ENCODE results near the gene PARM1. TPM values are rescaled to one million over a fixed set of nuclear protein-coding genes. Genes with fewer than 3 reads are reported as not detected.

PARM1 gene
- polyA plus RNA-seq, 1 of the 3 experiments (the other 2 are of a cell fraction): not detected

GRCh38 chr4:74968456-74969164 is 35.7 kb downstream of the PARM1 start:
- no peaks in the 10 kb centered on the region for H3K9me2 ChIP-seq
- POLR2A ChIA-PET: no interaction called here
- no peaks in the 10 kb centered on the region for H3K36me3 ChIP-seq (replicated peaks in 1 of 2; ENCODE audit: control insufficient read depth in 1 of 2, insufficient read depth in 2 of 2, low read length in 1 of 2)
- CTCF ChIA-PET: interaction anchor here (0.7 kb wide), 1 partner anchor 152 kb away, joined by 3 read pairs; no protein-coding TSS in a partner anchor
- no peaks in the 10 kb centered on the region for H3F3A ChIP-seq (replicated peaks; ENCODE audit: insufficient read depth)
- no peak overlapping the region for H3K4me3 ChIP-seq (ENCODE audit: low read depth in 2 of 2, low read length in 1 of 2)
- H3K27ac ChIP-seq (ENCODE audit: low read depth in 2 of 2, low read length in 1 of 2): no peak overlapping the region
- no peaks in the 10 kb centered on the region for H3K27me3 ChIP-seq (ENCODE audit: insufficient read depth)
- H3K4me2 ChIP-seq: no peak overlapping the region
- H3K79me2 ChIP-seq (ENCODE audit: insufficient read depth): no peaks in the 10 kb centered on the region
- no peak for DNase-seq
- TF ChIP-seq SIN3A (IDR thresholded peaks at IDR 0.05; ENCODE audit: borderline replicate concordance, low read depth, low read length) (no peak), TAF1 (IDR thresholded peaks at IDR 0.05; ENCODE audit: borderline replicate concordance, low read depth, low read length) (no peak), RXRA (IDR thresholded peaks at IDR 0.05; ENCODE audit: borderline replicate concordance, low read depth) (no peak), MXI1 (IDR thresholded peaks at IDR 0.05; ENCODE audit: low read depth, low read length) (no peak), EZH2phosphoT487 (IDR thresholded peaks at IDR 0.05; ENCODE audit: borderline replicate concordance, low read depth) (no peak), POLR2AphosphoS5 (IDR thresholded peaks at IDR 0.05; ENCODE audit: low read depth, low read length) (no peak), NRF1 (IDR thresholded peaks at IDR 0.05; ENCODE audit: low read depth, low read length) (no peak), USF2 (IDR thresholded peaks at IDR 0.05; ENCODE audit: borderline replicate concordance, low read depth, low read length) (no peak)
- TF ChIP-seq, protein P1, sequence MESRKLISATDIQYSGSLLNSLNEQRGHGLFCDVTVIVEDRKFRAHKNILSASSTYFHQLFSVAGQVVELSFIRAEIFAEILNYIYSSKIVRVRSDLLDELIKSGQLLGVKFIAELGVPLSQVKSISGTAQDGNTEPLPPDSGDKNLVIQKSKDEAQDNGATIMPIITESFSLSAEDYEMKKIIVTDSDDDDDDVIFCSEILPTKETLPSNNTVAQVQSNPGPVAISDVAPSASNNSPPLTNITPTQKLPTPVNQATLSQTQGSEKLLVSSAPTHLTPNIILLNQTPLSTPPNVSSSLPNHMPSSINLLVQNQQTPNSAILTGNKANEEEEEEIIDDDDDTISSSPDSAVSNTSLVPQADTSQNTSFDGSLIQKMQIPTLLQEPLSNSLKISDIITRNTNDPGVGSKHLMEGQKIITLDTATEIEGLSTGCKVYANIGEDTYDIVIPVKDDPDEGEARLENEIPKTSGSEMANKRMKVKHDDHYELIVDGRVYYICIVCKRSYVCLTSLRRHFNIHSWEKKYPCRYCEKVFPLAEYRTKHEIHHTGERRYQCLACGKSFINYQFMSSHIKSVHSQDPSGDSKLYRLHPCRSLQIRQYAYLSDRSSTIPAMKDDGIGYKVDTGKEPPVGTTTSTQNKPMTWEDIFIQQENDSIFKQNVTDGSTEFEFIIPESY (IDR thresholded peaks at IDR 0.05; ENCODE audit: borderline replicate concordance, low read depth): no peak
- TF ChIP-seq, protein P2, sequence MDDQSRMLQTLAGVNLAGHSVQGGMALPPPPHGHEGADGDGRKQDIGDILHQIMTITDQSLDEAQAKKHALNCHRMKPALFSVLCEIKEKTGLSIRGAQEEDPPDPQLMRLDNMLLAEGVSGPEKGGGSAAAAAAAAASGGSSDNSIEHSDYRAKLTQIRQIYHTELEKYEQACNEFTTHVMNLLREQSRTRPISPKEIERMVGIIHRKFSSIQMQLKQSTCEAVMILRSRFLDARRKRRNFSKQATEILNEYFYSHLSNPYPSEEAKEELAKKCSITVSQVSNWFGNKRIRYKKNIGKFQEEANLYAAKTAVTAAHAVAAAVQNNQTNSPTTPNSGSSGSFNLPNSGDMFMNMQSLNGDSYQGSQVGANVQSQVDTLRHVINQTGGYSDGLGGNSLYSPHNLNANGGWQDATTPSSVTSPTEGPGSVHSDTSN (IDR thresholded peaks at IDR 0.05): no peak
- H3K9me3 ChIP-seq: no peaks in the 10 kb centered on the region
- H3K9ac ChIP-seq: no peak overlapping the region
- H2AFZ ChIP-seq (ENCODE audit: low read depth): no peak overlapping the region
- peaks cover 0 to 11% of the 10 kb centered on the region in 2 experiments; a peak in 1 of 4 replicates for H3K4me1 ChIP-seq (ENCODE audit: control insufficient read depth in 1 of 2, insufficient read depth in 2 of 2, low read depth in 1 of 2, low read length in 1 of 2)
- H4K20me1 ChIP-seq (ENCODE audit: insufficient read depth): no peaks in the 10 kb centered on the region
- 55% methylated on average over 2 of the region's 2 CpGs for WGBS (ENCODE audit: low lambda C conversion rate)
